HepG2 (cell line): Measurements from ENCODE around the gene RFTN1. TPM values are rescaled to one million over a fixed set of nuclear protein-coding genes. Genes with fewer than 3 reads are reported as not detected.

ENCODE experiments used
- ATAC-seq: fragments of 200-7000 bp; cut with Tn5 transposase; 3 replicates; pipeline ENCODE4 v1.9.1; 2020; ENCODE audit warnings: mild to moderate bottlenecking, moderate library complexity
- BruUV-seq: library from RNA; stranded (reverse); fragments of 400-500 nt; replicated peaks from 2 replicates; lab custom pipeline; 2021; lab: Mats Ljungman, UMichigan
- CTCF ChIA-PET: fragments of 300-600 bp; formaldehyde crosslinking; extraction: SDS; loops from one replicate; lab custom pipeline; 2021; ENCODE audit warnings: low total read pairs, inconsistent platforms, low intra/inter-chr PET ratio; lab: Yijun Ruan, JAX
- POLR2A ChIA-PET: fragments of 350-600 bp; sonication (Branson Sonifier 250); formaldehyde crosslinking; loops from one replicate; lab custom pipeline; 2020; ENCODE audit warnings: antibody characterized with exemption, inconsistent platforms; lab: Yijun Ruan, JAX
- DNase-seq: peaks from one replicate; pipeline ENCODE4 v3.0.0-alpha.2; 2015; ENCODE audit warnings: low spot score
- FAIRE-seq: peaks from 3 replicates; lab custom pipeline; 2011; peaks lifted over from hg19 to GRCh38; lab: Jason Lieb, UNC
- H2AFZ ChIP-seq: one replicate; pipeline ENCODE4 v1.6.1; 2011; ENCODE audit warnings: low read length, inconsistent platforms
- H3K27ac ChIP-seq: fragments of 300-600 bp; 3 replicates; pipeline ENCODE4 v1.8.0; 2011; ENCODE audit warnings: mixed run types, mild to moderate bottlenecking, mixed read lengths, low read length, inconsistent platforms; ENCODE audit not compliant: insufficient read depth; ENCODE audit errors: extremely low read length
- H3K27me3 ChIP-seq, 2 experiments: fragments of 200-600 bp in 1 of 2; 2 replicates in 1 of 2; 3 replicates in 1 of 2; pipeline versions ENCODE4 v1.6.0 to v1.8.0; 2011; ENCODE audit warnings: low read length in 2 of 2, mild to moderate bottlenecking in 2 of 2, moderate library complexity in 2 of 2, inconsistent platforms in 1 of 2; ENCODE audit not compliant: insufficient read depth in 2 of 2, control insufficient read depth in 1 of 2
- H3K36me3 ChIP-seq, 2 experiments: fragments of 200-600 bp in 1 of 2; replicated peaks in 1 of 2; 2 replicates in 1 of 2; 3 replicates in 1 of 2; pipeline versions ENCODE4 v1.5.1 to v1.8.0; 2011; ENCODE audit warnings: low read length in 2 of 2, inconsistent platforms in 1 of 2; ENCODE audit not compliant: insufficient read depth in 2 of 2, control insufficient read depth in 1 of 2
- H3K4me1 ChIP-seq: 2 replicates; pipeline ENCODE4 v1.5.1; 2012; ENCODE audit warnings: low read length, inconsistent platforms; ENCODE audit not compliant: insufficient read depth
- H3K4me2 ChIP-seq: 2 replicates; pipeline ENCODE4 v1.6.0; 2011; ENCODE audit warnings: low read depth, low read length, inconsistent platforms
- H3K4me3 ChIP-seq, 3 experiments: fragments of 200-600 bp in 1 of 3; sonication (generic), shearing (Covaris generic) in 1 of 3; replicated peaks in 1 of 3; 2 replicates each; pipeline ENCODE4 v1.5.1; 2011 to 2016; ENCODE audit warnings: low read length in 3 of 3, inconsistent platforms in 2 of 3, low read depth in 2 of 3, mild to moderate bottlenecking in 2 of 3, control low read depth in 1 of 3, mixed read lengths in 1 of 3; ENCODE audit not compliant: insufficient read depth in 1 of 3
- H3K79me2 ChIP-seq: one replicate; pipeline ENCODE4 v1.6.1; 2011; ENCODE audit warnings: low read length, inconsistent platforms; ENCODE audit not compliant: insufficient read depth
- H3K9ac ChIP-seq: 2 replicates; pipeline ENCODE4 v1.6.0; 2011; ENCODE audit warnings: mild to moderate bottlenecking, low read depth, low read length, inconsistent platforms; ENCODE audit not compliant: insufficient read depth
- H3K9me3 ChIP-seq: 2 replicates; pipeline ENCODE4 v1.5.1; 2012; ENCODE audit warnings: mild to moderate bottlenecking, low read length
- H4K20me1 ChIP-seq: 2 replicates; pipeline ENCODE4 v1.6.0; 2011; ENCODE audit warnings: inconsistent platforms, mild to moderate bottlenecking, low read length, moderate library complexity; ENCODE audit not compliant: insufficient read depth
- FOXK1 ChIP-seq: sonication (generic); formaldehyde crosslinking; IDR thresholded peaks from 2 replicates; pipeline ENCODE4 v1.4.0; 2020; ENCODE audit warnings: low read depth, missing genetic modification reagents, borderline replicate concordance
- HNRNPL ChIP-seq: fragments of 200-400 bp; formaldehyde crosslinking; IDR thresholded peaks from 2 replicates; pipeline ENCODE4 v1.6.1; 2017; ENCODE audit warnings: mild to moderate bottlenecking, low read depth, low read length
- RBAK ChIP-seq: sonication (generic); formaldehyde crosslinking; IDR thresholded peaks from 2 replicates; pipeline ENCODE4 v1.5.1; 2020; ENCODE audit warnings: mild to moderate bottlenecking, missing genetic modification reagents
- SNRNP70 ChIP-seq: fragments of 200-400 bp; formaldehyde crosslinking; IDR thresholded peaks from 2 replicates; pipeline ENCODE4 v1.6.1; 2017; ENCODE audit warnings: mild to moderate bottlenecking, low read depth, low read length, moderate library complexity
- ZFAT ChIP-seq: sonication (generic); formaldehyde crosslinking; conservative IDR thresholded peaks from 2 replicates; pipeline ENCODE4 v1.8.1; 2023; ENCODE audit warnings: missing genetic modification reagents, inconsistent platforms
- WGBS: methylation state at CpG from one replicate; pipeline ENCODE4 v1.1.6; 2017; ENCODE audit warnings: low lambda C conversion rate; 5-methylcytosine and 5-hydroxymethylcytosine counted together
- in situ Hi-C: cut with HindIII; loops from 2 replicates; pipeline ENCODE4 v1.10.0; 2017; ENCODE audit warnings: low pct_unique_long_range_greater_than_20kb; ENCODE audit not compliant: extremely low pct_ligation_motif_present
- intact Hi-C: fragments of 100-400 bp; cut with micrococcal nuclease; formaldehyde crosslinking; loops from one replicate; pipeline ENCODE4 v1.10.0; 2022; ENCODE audit not compliant: unreplicated experiment
- polyA plus RNA-seq, 8 experiments: library from polyadenylated mRNA; depleted of rRNA in 3 of 8; stranded (reverse) in 7 of 8; unstranded in 1 of 8; fragments of >200 nt; fragmentation: Illumina TruSeq in 4 of 8; extraction: Trizol in 4 of 8; gene quantifications; 2 replicates each; pipeline versions ENCODE4 v1.2.1 to v1.2.3, GENCODE V29; 2011 to 2016; ENCODE audit warnings: low read depth in 4 of 8, missing spikeins in 1 of 8, mixed read lengths in 1 of 8; ENCODE audit not compliant: insufficient read depth in 1 of 8
- total RNA-seq, 5 experiments: library from RNA; depleted of rRNA; stranded (reverse); fragments of >200 nt; fragmentation: Illumina TruSeq; extraction: Trizol; gene quantifications; 2 replicates each; pipeline ENCODE4 v1.2.3, GENCODE V29; 2016; ENCODE audit warnings: low read depth in 1 of 5
- TF ChIP-seq, protein P1 (sequence below): IDR thresholded peaks from 2 replicates; pipeline ENCODE4 v1.6.1; 2016; ENCODE audit warnings: missing genetic modification reagents, missing compliant biosample characterization
- TF ChIP-seq, protein P2 (sequence below), 2 experiments: fragments of 450-650 bp in 1 of 2; sonication (generic) in 1 of 2; formaldehyde crosslinking in 1 of 2; IDR thresholded peaks; 2 replicates each; pipeline versions ENCODE4 v1.6.1 to v1.8.0; 2016 to 2022; ENCODE audit warnings: antibody characterized with exemption in 1 of 2, mild to moderate bottlenecking in 1 of 2, missing genetic modification reagents in 1 of 2

RFTN1 gene
- total and polyA plus RNA-seq, 2 of the 13 experiments (the other 11 are each of a cell fraction or from before 2014, with no cell fraction given), result not detected

DNA sequence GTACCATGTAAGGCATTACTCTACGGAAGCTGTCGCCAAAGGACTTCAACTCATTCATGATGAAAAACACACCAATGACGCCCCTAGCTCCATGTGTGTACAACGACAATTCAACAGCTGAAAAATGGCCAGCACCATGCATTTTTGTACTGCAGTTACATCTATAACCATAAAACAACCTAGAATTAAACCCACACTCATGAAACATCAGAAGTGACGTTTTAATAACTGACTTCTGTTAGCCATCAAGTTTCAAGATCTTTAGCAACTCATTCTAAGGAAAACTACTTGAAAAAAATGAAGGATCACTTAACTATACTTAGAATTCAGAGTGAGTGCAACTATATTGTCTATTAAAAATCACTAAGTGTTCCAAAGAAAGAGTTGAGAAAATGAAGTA lies 84.9 kb downstream of the RFTN1 start:
- no peak for DNase-seq
- no peaks in the 10 kb centered on the region for H3K9me3 ChIP-seq
- intact Hi-C loops, result no loop called here
- no peak overlapping the region for H3K4me2 ChIP-seq
- in situ Hi-C loops, result no loop called here
- no peak for ATAC-seq
- ChIA-PET POLR2A (no interaction called here), CTCF (no interaction called here)
- H3K4me3 ChIP-seq, result no peak overlapping the region
- no TSS peak for BruUV-seq
- no peaks in the 10 kb centered on the region for H3K36me3 ChIP-seq
- WGBS, result 24% methylated on average over 5 of the region's 5 CpGs
- TF ChIP-seq SNRNP70 (no peak), HNRNPL (no peak), ZFAT (CRISPR knock-in tag) (no peak), RBAK (CRISPR knock-in tag) (no peak), FOXK1 (CRISPR knock-in tag) (no peak)
- TF ChIP-seq, protein P1, sequence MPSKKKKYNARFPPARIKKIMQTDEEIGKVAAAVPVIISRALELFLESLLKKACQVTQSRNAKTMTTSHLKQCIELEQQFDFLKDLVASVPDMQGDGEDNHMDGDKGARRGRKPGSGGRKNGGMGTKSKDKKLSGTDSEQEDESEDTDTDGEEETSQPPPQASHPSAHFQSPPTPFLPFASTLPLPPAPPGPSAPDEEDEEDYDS, result no peak
- TF ChIP-seq, protein P2, sequence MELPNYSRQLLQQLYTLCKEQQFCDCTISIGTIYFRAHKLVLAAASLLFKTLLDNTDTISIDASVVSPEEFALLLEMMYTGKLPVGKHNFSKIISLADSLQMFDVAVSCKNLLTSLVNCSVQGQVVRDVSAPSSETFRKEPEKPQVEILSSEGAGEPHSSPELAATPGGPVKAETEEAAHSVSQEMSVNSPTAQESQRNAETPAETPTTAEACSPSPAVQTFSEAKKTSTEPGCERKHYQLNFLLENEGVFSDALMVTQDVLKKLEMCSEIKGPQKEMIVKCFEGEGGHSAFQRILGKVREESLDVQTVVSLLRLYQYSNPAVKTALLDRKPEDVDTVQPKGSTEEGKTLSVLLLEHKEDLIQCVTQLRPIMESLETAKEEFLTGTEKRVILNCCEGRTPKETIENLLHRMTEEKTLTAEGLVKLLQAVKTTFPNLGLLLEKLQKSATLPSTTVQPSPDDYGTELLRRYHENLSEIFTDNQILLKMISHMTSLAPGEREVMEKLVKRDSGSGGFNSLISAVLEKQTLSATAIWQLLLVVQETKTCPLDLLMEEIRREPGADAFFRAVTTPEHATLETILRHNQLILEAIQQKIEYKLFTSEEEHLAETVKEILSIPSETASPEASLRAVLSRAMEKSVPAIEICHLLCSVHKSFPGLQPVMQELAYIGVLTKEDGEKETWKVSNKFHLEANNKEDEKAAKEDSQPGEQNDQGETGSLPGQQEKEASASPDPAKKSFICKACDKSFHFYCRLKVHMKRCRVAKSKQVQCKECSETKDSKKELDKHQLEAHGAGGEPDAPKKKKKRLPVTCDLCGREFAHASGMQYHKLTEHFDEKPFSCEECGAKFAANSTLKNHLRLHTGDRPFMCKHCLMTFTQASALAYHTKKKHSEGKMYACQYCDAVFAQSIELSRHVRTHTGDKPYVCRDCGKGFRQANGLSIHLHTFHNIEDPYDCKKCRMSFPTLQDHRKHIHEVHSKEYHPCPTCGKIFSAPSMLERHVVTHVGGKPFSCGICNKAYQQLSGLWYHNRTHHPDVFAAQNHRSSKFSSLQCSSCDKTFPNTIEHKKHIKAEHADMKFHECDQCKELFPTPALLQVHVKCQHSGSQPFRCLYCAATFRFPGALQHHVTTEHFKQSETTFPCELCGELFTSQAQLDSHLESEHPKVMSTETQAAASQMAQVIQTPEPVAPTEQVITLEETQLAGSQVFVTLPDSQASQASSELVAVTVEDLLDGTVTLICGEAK (IDR thresholded peaks at IDR 0.05), result no peak
- TF ChIP-seq, protein P2 (CRISPR knock-in tag; IDR thresholded peaks at IDR 0.05), result no peak
- no peak overlapping the region for H3K27ac ChIP-seq
- FAIRE-seq, result no peak
- H4K20me1 ChIP-seq, result no peaks in the 10 kb centered on the region
- no peaks in the 10 kb centered on the region for H3K79me2 ChIP-seq
- H3K4me1 ChIP-seq, result no peaks in the 10 kb centered on the region
- H3K9ac ChIP-seq, result no peak overlapping the region
- H3K27me3 ChIP-seq, result peaks cover 1 to 6% of the 10 kb centered on the region in 2 experiments; a peak in 4 of 5 replicates
- H2AFZ ChIP-seq, result no peak overlapping the region
